ENCODE data around the gene CHRNA4.
"Not testable (repeated sequence)": the region's sequence is repeated elsewhere in the genome, so short reads cannot be mapped to it uniquely, and the experiment has no call there.

The CHRNA4 gene

GRCh38 chr20:63381781-63382431, 20.8 kb upstream of the CHRNA4 start:
- peaks cover 8% of the 10 kb centered on the region for H3K4me1 ChIP-seq (ENCODE audit: control insufficient read depth, low read depth, low read length)
- H3K27me3 ChIP-seq (ENCODE audit: control insufficient read depth, insufficient read depth, low read length): peaks cover 10% of the 10 kb centered on the region
- H3K9ac ChIP-seq (ENCODE audit: low read length): no peak overlapping the region
- H3K36me3 ChIP-seq (ENCODE audit: control insufficient read depth, low read depth, low read length): no peaks in the 10 kb centered on the region
- H3K9me3 ChIP-seq (ENCODE audit: control insufficient read depth, low read depth, low read length): peaks cover 6% of the 10 kb centered on the region
- H3K4me3 ChIP-seq (ENCODE audit: low read length): no peak overlapping the region
- no peak overlapping the region for H3K27ac ChIP-seq (ENCODE audit: low read length)

- peaks cover 8% of the 10 kb centered on the region for H3K4me1 ChIP-seq (ENCODE audit: control insufficient read depth, low read depth, low read length)
- H3K9me3 ChIP-seq (ENCODE audit: control insufficient read depth, low read depth, low read length): no peaks in the 10 kb centered on the region
- H3K27me3 ChIP-seq (ENCODE audit: control insufficient read depth, insufficient read depth, low read length): peaks cover 10% of the 10 kb centered on the region
- no peaks in the 10 kb centered on the region for H3K36me3 ChIP-seq (ENCODE audit: control insufficient read depth, low read depth, low read length)
- no peak overlapping the region for H3K4me3 ChIP-seq (ENCODE audit: low read length)
- H3K9ac ChIP-seq (ENCODE audit: low read length): no peak overlapping the region
- no peak overlapping the region for H3K27ac ChIP-seq (ENCODE audit: low read length)
Observed at GRCh38 chr20:63380346-63380870, 19.3 kb upstream of the CHRNA4 start.

- not testable (repeated sequence) for H3K36me3 ChIP-seq (ENCODE audit: control insufficient read depth, low read depth, low read length); H3K4me3 ChIP-seq (ENCODE audit: low read length)
- peaks cover 10% of the 10 kb centered on the region for H3K27me3 ChIP-seq (ENCODE audit: control insufficient read depth, insufficient read depth, low read length)
Observed at GRCh38 chr20:63379872-63380271, 18.7 kb upstream of the CHRNA4 start.

GRCh38 chr20:63379296-63379695, 18.1 kb upstream of the CHRNA4 start:
- Histone ChIP-seq H3K36me3 (ENCODE audit: control insufficient read depth, low read depth, low read length) (no peaks in the 10 kb centered on the region), H3K4me1 (ENCODE audit: control insufficient read depth, low read depth, low read length) (peaks cover 8% of the 10 kb centered on the region), H3K9me3 (ENCODE audit: control insufficient read depth, low read depth, low read length) (no peaks in the 10 kb centered on the region), H3K9ac (ENCODE audit: low read length) (no peak overlapping the region), H3K4me3 (ENCODE audit: low read length) (no peak overlapping the region), H3K27ac (ENCODE audit: low read length) (no peak overlapping the region), H3K27me3 (ENCODE audit: control insufficient read depth, insufficient read depth, low read length) (peaks cover 10% of the 10 kb centered on the region)

More at GRCh38 chr20:63379872-63380271, 18.7 kb upstream of the CHRNA4 start:
- H3K27ac ChIP-seq (ENCODE audit: low read length); H3K9ac ChIP-seq (ENCODE audit: low read length); H3K9me3 ChIP-seq (ENCODE audit: control insufficient read depth, low read depth, low read length); H3K4me1 ChIP-seq (ENCODE audit: control insufficient read depth, low read depth, low read length): not testable (repeated sequence)

DNA sequence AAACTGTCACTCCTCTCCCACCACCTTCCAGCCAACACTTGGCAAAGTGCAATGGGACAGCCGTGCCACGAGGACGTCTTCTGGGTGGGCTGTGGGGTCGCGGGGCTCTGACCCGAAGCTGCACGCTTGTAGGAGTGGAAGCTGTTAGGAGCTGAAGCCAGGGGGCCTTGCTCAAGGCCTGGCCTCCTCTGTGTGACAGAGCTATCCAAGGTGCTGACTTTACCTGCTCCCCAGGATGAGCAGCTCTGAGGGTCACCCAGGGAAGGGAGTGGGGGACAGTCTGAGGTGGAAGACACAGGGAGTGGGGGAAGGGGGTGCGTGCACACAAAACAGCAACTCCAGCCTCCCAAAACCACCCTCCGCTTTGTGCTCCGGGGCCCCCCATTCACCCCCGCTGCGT, 17.5 kb upstream of the CHRNA4 start:
- H3K4me3 ChIP-seq (ENCODE audit: low read length): no peak overlapping the region
- peaks cover 8% of the 10 kb centered on the region for H3K4me1 ChIP-seq (ENCODE audit: control insufficient read depth, low read depth, low read length)
- H3K27ac ChIP-seq (ENCODE audit: low read length): no peak overlapping the region
- peaks cover 10% of the 10 kb centered on the region for H3K27me3 ChIP-seq (ENCODE audit: control insufficient read depth, insufficient read depth, low read length)
- H3K9me3 ChIP-seq (ENCODE audit: control insufficient read depth, low read depth, low read length): no peaks in the 10 kb centered on the region
- H3K9ac ChIP-seq (ENCODE audit: low read length): no peak overlapping the region
- no peaks in the 10 kb centered on the region for H3K36me3 ChIP-seq (ENCODE audit: control insufficient read depth, low read depth, low read length)

DNA sequence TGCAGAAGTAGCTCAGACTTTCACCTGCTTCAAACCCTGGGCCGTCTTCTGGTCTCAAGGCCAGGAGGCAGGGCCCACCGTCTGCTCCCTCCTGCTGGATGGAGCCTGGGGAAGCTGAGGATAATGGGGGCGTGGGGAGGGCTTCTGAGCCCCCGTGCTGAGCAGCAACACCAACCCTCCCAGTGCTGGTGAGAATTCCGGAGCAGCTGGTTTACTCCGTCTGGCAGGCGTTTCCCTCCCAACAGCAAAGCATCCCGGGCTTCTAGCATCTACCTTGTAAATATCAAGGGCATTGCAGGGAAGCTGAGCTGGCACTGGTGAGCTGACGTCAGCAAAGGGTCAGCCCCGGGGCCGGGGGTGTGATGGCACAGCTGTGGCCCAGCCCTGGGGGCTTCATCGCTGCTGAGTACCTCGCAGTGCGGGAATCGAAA, 16.8 kb upstream of the CHRNA4 start:
- H3K36me3 ChIP-seq (ENCODE audit: control insufficient read depth, low read depth, low read length): no peaks in the 10 kb centered on the region
- H3K4me3 ChIP-seq (ENCODE audit: low read length): no peak overlapping the region
- peaks cover 8% of the 10 kb centered on the region for H3K4me1 ChIP-seq (ENCODE audit: control insufficient read depth, low read depth, low read length)
- no peak overlapping the region for H3K9ac ChIP-seq (ENCODE audit: low read length)
- H3K27me3 ChIP-seq (ENCODE audit: control insufficient read depth, insufficient read depth, low read length): peaks cover 10% of the 10 kb centered on the region
- H3K9me3 ChIP-seq (ENCODE audit: control insufficient read depth, low read depth, low read length): no peaks in the 10 kb centered on the region
- no peak overlapping the region for H3K27ac ChIP-seq (ENCODE audit: low read length)

DNA sequence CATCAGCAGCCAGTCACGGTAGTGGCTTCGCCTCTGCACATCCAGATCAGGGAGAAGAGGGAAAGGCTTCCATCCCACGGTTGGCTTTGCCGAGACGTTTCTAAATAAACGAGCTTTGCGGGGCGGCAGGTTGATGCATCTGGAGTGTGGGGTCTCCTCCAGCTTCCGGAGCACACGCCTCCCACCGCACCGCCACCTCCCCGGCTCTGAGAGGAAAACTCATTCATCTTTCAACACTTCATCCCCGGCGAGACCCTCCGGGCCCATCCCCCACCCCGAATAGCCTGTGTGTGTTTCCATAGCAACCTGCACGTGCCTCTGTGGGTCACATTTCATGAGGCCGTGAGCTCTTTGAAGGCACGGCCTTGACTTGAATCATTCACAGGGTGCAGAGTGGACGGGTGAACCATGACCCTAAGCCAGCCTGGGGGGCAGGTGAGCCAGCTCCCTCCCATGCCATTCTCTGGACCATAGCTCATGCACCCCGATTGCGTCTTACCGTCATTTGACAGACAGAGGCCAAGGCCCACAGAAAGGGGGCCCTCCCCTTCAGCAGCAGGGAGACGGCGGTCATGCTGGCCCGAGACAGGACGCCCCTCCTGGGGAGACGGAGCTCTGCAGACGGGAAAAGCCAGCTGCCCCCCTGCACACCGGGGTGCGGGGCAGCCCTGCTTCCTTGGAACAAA, 16.2 kb upstream of the CHRNA4 start:
- Histone ChIP-seq H3K4me3 (ENCODE audit: low read length) (no peak overlapping the region), H3K27me3 (ENCODE audit: control insufficient read depth, insufficient read depth, low read length) (peaks cover 10% of the 10 kb centered on the region), H3K9me3 (ENCODE audit: control insufficient read depth, low read depth, low read length) (no peaks in the 10 kb centered on the region), H3K36me3 (ENCODE audit: control insufficient read depth, low read depth, low read length) (no peaks in the 10 kb centered on the region), H3K9ac (ENCODE audit: low read length) (no peak overlapping the region), H3K4me1 (ENCODE audit: control insufficient read depth, low read depth, low read length) (peaks cover 8% of the 10 kb centered on the region), H3K27ac (ENCODE audit: low read length) (no peak overlapping the region)

GRCh38 chr20:63376283-63377250, 15.4 kb upstream of the CHRNA4 start:
- no peaks in the 10 kb centered on the region for H3K9me3 ChIP-seq (ENCODE audit: control insufficient read depth, low read depth, low read length)
- H3K4me3 ChIP-seq (ENCODE audit: low read length): no peak overlapping the region
- no peak overlapping the region for H3K9ac ChIP-seq (ENCODE audit: low read length)
- H3K27ac ChIP-seq (ENCODE audit: low read length): no peak overlapping the region
- peaks cover 8% of the 10 kb centered on the region for H3K4me1 ChIP-seq (ENCODE audit: control insufficient read depth, low read depth, low read length)
- peaks cover 10% of the 10 kb centered on the region for H3K27me3 ChIP-seq (ENCODE audit: control insufficient read depth, insufficient read depth, low read length)
- no peaks in the 10 kb centered on the region for H3K36me3 ChIP-seq (ENCODE audit: control insufficient read depth, low read depth, low read length)

DNA sequence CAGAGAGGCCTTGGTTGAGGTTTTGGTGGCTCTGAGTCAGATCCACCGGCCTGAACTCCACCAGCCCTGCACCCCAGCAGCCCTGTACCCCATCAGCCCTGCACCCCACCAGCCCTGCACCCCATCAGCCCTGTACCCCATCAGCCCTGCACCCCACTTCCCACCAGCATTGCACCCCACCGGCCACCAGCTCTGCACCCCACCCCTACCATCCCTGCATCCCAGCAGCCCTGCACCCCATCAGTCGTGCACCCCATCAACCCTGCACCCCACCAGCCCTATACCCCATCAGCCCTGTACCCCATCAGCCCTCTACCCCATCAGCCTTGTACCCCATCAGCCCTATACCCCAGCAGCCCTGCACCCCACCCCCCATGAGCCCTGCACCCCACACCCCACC, 14.3 kb upstream of the CHRNA4 start:
- H3K9me3 ChIP-seq (ENCODE audit: control insufficient read depth, low read depth, low read length): no peaks in the 10 kb centered on the region
- H3K27ac ChIP-seq (ENCODE audit: low read length): no peak overlapping the region
- H3K4me1 ChIP-seq (ENCODE audit: control insufficient read depth, low read depth, low read length): peaks cover 8% of the 10 kb centered on the region
- no peak overlapping the region for H3K4me3 ChIP-seq (ENCODE audit: low read length)
- H3K36me3 ChIP-seq (ENCODE audit: control insufficient read depth, low read depth, low read length): no peaks in the 10 kb centered on the region
- no peak overlapping the region for H3K9ac ChIP-seq (ENCODE audit: low read length)
- peaks cover 10% of the 10 kb centered on the region for H3K27me3 ChIP-seq (ENCODE audit: control insufficient read depth, insufficient read depth, low read length)

- no peak overlapping the region for H3K9ac ChIP-seq (ENCODE audit: low read length)
- no peak overlapping the region for H3K4me3 ChIP-seq (ENCODE audit: low read length)
- H3K4me1 ChIP-seq (ENCODE audit: control insufficient read depth, low read depth, low read length): peaks cover 8% of the 10 kb centered on the region
- H3K27ac ChIP-seq (ENCODE audit: low read length): no peak overlapping the region
- H3K9me3 ChIP-seq (ENCODE audit: control insufficient read depth, low read depth, low read length): no peaks in the 10 kb centered on the region
- peaks cover 10% of the 10 kb centered on the region for H3K27me3 ChIP-seq (ENCODE audit: control insufficient read depth, insufficient read depth, low read length)
- no peaks in the 10 kb centered on the region for H3K36me3 ChIP-seq (ENCODE audit: control insufficient read depth, low read depth, low read length)
Observed at GRCh38 chr20:63374504-63374903, 13.4 kb upstream of the CHRNA4 start.

- H3K4me3 ChIP-seq (ENCODE audit: low read length): no peak overlapping the region
Observed at GRCh38 chr20:63373996-63374395, 12.8 kb upstream of the CHRNA4 start.

More at GRCh38 chr20:63373996-63374395, 12.8 kb upstream of the CHRNA4 start:
- H3K36me3 ChIP-seq (ENCODE audit: control insufficient read depth, low read depth, low read length): no peaks in the 10 kb centered on the region
- H3K27ac ChIP-seq (ENCODE audit: low read length): no peak overlapping the region
- no peaks in the 10 kb centered on the region for H3K9me3 ChIP-seq (ENCODE audit: control insufficient read depth, low read depth, low read length)
- H3K4me1 ChIP-seq (ENCODE audit: control insufficient read depth, low read depth, low read length): peaks cover 8% of the 10 kb centered on the region
- H3K27me3 ChIP-seq (ENCODE audit: control insufficient read depth, insufficient read depth, low read length): peaks cover 10% of the 10 kb centered on the region
- H3K9ac ChIP-seq (ENCODE audit: low read length): no peak overlapping the region
